Spleen (tissue), 11 donors: ENCODE measurements around the gene BRD1. TPM values are rescaled to one million over a fixed set of nuclear protein-coding genes. Genes with fewer than 3 reads are reported as not detected.

Source experiments
- DNase-seq: peaks from one replicate; pipeline ENCODE4 v3.0.0-alpha.2; 2020
- H3K27ac ChIP-seq, 8 donors: fragments of 200-600 bp; sonication (generic) in 7 of 8; 1 replicate in 4 of 8; 2 replicates in 4 of 8; pipeline versions ENCODE4 v1.5.0 to v1.8.0; 2016 to 2021; ENCODE audit warnings: inconsistent platforms in 4 of 8, mild to moderate bottlenecking in 4 of 8, moderate library complexity in 1 of 8
- H3K27me3 ChIP-seq, 7 donors: fragments of 200-600 bp; sonication (generic) in 6 of 7; replicated peaks in 1 of 7; 1 replicate in 4 of 7; 2 replicates in 3 of 7; pipeline versions ENCODE4 v1.5.0 to v1.8.0; 2016 to 2021; ENCODE audit warnings: inconsistent platforms in 3 of 7, mild to moderate bottlenecking in 1 of 7
- H3K36me3 ChIP-seq, 6 donors: fragments of 200-600 bp; sonication (generic) in 5 of 6; 1 replicate in 4 of 6; 2 replicates in 2 of 6; pipeline versions ENCODE4 v1.5.0 to v1.8.0; 2016 to 2021; ENCODE audit warnings: inconsistent platforms in 2 of 6
- H3K4me1 ChIP-seq, 6 donors: fragments of 200-600 bp; sonication (generic) in 5 of 6; 1 replicate in 3 of 6; 2 replicates in 3 of 6; pipeline versions ENCODE4 v1.5.0 to v1.8.0; 2016 to 2021; ENCODE audit warnings: inconsistent platforms in 3 of 6
- H3K4me3 ChIP-seq, 8 donors: fragments of 200-600 bp; sonication (generic) in 7 of 8; 1 replicate in 4 of 8; 2 replicates in 4 of 8; pipeline versions ENCODE4 v1.5.0 to v1.8.0; 2016 to 2021; ENCODE audit warnings: inconsistent platforms in 4 of 8, mild to moderate bottlenecking in 4 of 8, moderate library complexity in 2 of 8
- H3K9me3 ChIP-seq, 8 donors: fragments of 200-600 bp; sonication (generic) in 7 of 8; 1 replicate in 4 of 8; 2 replicates in 4 of 8; pipeline versions ENCODE4 v1.5.0 to v1.8.0; 2016 to 2021; ENCODE audit warnings: inconsistent platforms in 4 of 8
- CTCF ChIP-seq, 11 experiments: fragments of 200-600 bp in 7 of 11; fragments of 450-650 bp in 4 of 11; sonication (generic) in 4 of 11; IDR thresholded peaks in 8 of 11; conservative IDR thresholded peaks in 3 of 11; 1 replicate in 7 of 11; 2 replicates in 4 of 11; pipeline versions ENCODE4 v1.4.0 to v1.8.0; 2016 to 2021; ENCODE audit warnings: antibody characterized with exemption in 11 of 11, inconsistent platforms in 4 of 11, mild to moderate bottlenecking in 1 of 11
- POLR2A ChIP-seq, 3 donors: fragments of 450-650 bp; IDR thresholded peaks; one replicate each; pipeline ENCODE4 v1.5.1; 2017; ENCODE audit warnings: antibody characterized with exemption in 3 of 3, mild to moderate bottlenecking in 1 of 3
- POLR2AphosphoS5 ChIP-seq, 3 donors: sonication (generic); formaldehyde crosslinking; IDR thresholded peaks; one replicate each; pipeline ENCODE4 v1.5.1; 2017; ENCODE audit warnings: antibody characterized with exemption in 3 of 3
- WGBS, 5 donors: extraction: QIAGEN DNeasy Blood & Tissue Kit in 3 of 5; methylation state at CpG; one replicate each; pipeline versions ENCODE4 v1.1.5 to v1.1.7; 2013 to 2018; 5-methylcytosine and 5-hydroxymethylcytosine counted together
- intact Hi-C: fragments of 100-400 bp; cut with DNase I; formaldehyde crosslinking; loops from one replicate; pipeline ENCODE4 v1.15.0; 2023; ENCODE audit warnings: low total_unique reads
- polyA plus RNA-seq, 3 donors: library from polyadenylated mRNA; stranded (reverse); fragments of 200-250 nt; gene quantifications; one replicate each; pipeline ENCODE4 v1.2.1, GENCODE V29; 2013
- total RNA-seq, 7 donors: library from RNA; depleted of rRNA in 3 of 7; stranded (reverse); fragments of >200 nt in 3 of 7; fragmentation: NEBNext Ultra II Directional in 4 of 7; extraction: Animal tissue kit (Norgen Biotek cat#: 25700) in 4 of 7; gene quantifications; one replicate each; pipeline versions ENCODE4 v1.1.0 to v1.2.1, GENCODE V29; 2016 to 2021
- donor health status: healthy with polysubstance abuse.
- donor health status: DM: no; HTN: no; CAD: no; lungs with moderate emphysema.
- donor health status: DM: no; HTN: no; CAD: no.
- donor health status: Bipolar disorder and iron deficiency.
- donor health status: healthy.
- donor health status: DM: no; HTN: no; CAD: no.
- donor health status: DM: yes; HTN: yes; CAD: no.

BRD1 gene
- total and polyA plus RNA-seq, 10 donors, result 14.2 to 59.6 (median 37.4) TPM

- peaks cover 0 to 43% (median 18%) of the 10 kb centered on the region in 6 donors for H3K4me1 ChIP-seq
- no peaks in the 10 kb centered on the region for H3K27me3 ChIP-seq
- H3K27ac ChIP-seq, result no peak overlapping the region
- no peak overlapping the region for H3K4me3 ChIP-seq
- no peaks in the 10 kb centered on the region for H3K9me3 ChIP-seq
- no peak for DNase-seq
- H3K36me3 ChIP-seq, result peaks cover 3 to 100% (median 64%) of the 10 kb centered on the region in 6 donors
- 90 to 93% (median 92%) methylated on average over 32 to 40 of the region's 40 CpGs for WGBS, 5 donors
- intact Hi-C loops, result no loop called here
- no peak for TF ChIP-seq POLR2AphosphoS5 (IDR thresholded peaks at IDR 0.05)
- TF ChIP-seq POLR2A (IDR thresholded peaks at IDR 0.05), result no peak
- TF ChIP-seq CTCF (IDR thresholded peaks at IDR 0.05 in 8 of 11, conservative IDR thresholded peaks at IDR 0.05 in 3 of 11), result no peak
These were observed 50.0 kb downstream of the BRD1 start for GRCh38 chr22:49777569-49778249.

- DNase-seq, result no peak
- intact Hi-C loops, result no loop called here
- Histone ChIP-seq H3K4me1 (peaks cover 0 to 43% (median 17%) of the 10 kb centered on the region in 6 donors), H3K4me3 (no peak overlapping the region), H3K27ac (no peak overlapping the region), H3K27me3 (no peaks in the 10 kb centered on the region), H3K36me3 (peaks cover 3 to 100% (median 65%) of the 10 kb centered on the region in 6 donors), H3K9me3 (no peaks in the 10 kb centered on the region)
- WGBS, 5 donors, result 90 to 96% (median 93%) methylated on average over 20 to 29 of the region's 29 CpGs
- TF ChIP-seq POLR2A (IDR thresholded peaks at IDR 0.05), result no peak
- peak in 2 of 3 donors; percentile 3 to 47 for TF ChIP-seq POLR2AphosphoS5 (IDR thresholded peaks at IDR 0.05)
- no peak for TF ChIP-seq CTCF (IDR thresholded peaks at IDR 0.05 in 8 of 11, conservative IDR thresholded peaks at IDR 0.05 in 3 of 11)
These were observed 50.8 kb downstream of the BRD1 start for GRCh38 chr22:49776891-49777290.

- Histone ChIP-seq H3K4me3 (no peak overlapping the region), H3K27ac (no peak overlapping the region), H3K27me3 (no peaks in the 10 kb centered on the region), H3K36me3 (peaks cover 3 to 100% (median 61%) of the 10 kb centered on the region in 6 donors), H3K4me1 (peaks cover 0 to 37% (median 13%) of the 10 kb centered on the region in 6 donors), H3K9me3 (no peaks in the 10 kb centered on the region)
- 88 to 98% (median 96%) methylated on average over 9 to 31 of the region's 31 CpGs for WGBS, 5 donors
- no peak for TF ChIP-seq CTCF (IDR thresholded peaks at IDR 0.05 in 8 of 11, conservative IDR thresholded peaks at IDR 0.05 in 3 of 11)
- TF ChIP-seq POLR2AphosphoS5 (IDR thresholded peaks at IDR 0.05), result peak in 1 of 3 donors; percentile 9
- DNase-seq, result no peak
- intact Hi-C loops, result no loop called here
These were observed 51.7 kb downstream of the BRD1 start for GRCh38 chr22:49775867-49776511.

GRCh38 chr22:49775191-49775866, 52.3 kb downstream of the BRD1 start:
- WGBS, 5 donors, result 93 to 95% (median 94%) methylated on average over 24 to 26 of the region's 26 CpGs
- intact Hi-C loops, result no loop called here
- no peaks in the 10 kb centered on the region for H3K9me3 ChIP-seq

More at GRCh38 chr22:49775191-49775866, 52.3 kb downstream of the BRD1 start:
- no peak for TF ChIP-seq POLR2A (IDR thresholded peaks at IDR 0.05)
- peak in 1 of 3 donors; percentile 23 for TF ChIP-seq POLR2AphosphoS5 (IDR thresholded peaks at IDR 0.05)
- TF ChIP-seq CTCF (IDR thresholded peaks at IDR 0.05 in 8 of 11, conservative IDR thresholded peaks at IDR 0.05 in 3 of 11), result no peak
- no peak for DNase-seq
- no peak overlapping the region for H3K4me3 ChIP-seq
- H3K36me3 ChIP-seq, result peaks cover 3 to 95% (median 59%) of the 10 kb centered on the region in 6 donors
- no peak overlapping the region for H3K27ac ChIP-seq
- H3K4me1 ChIP-seq, result peaks cover 0 to 30% (median 9%) of the 10 kb centered on the region in 6 donors
- H3K27me3 ChIP-seq, result no peaks in the 10 kb centered on the region
